DMS53 treated with DMSO at 0.1 percent for 48 hours (cell line): Measurements from ENCODE around the gene SHC4.
"Not testable (repeated sequence)": the region's sequence is repeated elsewhere in the genome, so short reads cannot be mapped to it uniquely, and the experiment has no call there.

Experiments used
- DNase-seq: peaks from one replicate; lab custom pipeline; 2025; ENCODE audit not compliant: unreplicated experiment; lab: John Stamatoyannopoulos, UW

Gene SHC4

DNA sequence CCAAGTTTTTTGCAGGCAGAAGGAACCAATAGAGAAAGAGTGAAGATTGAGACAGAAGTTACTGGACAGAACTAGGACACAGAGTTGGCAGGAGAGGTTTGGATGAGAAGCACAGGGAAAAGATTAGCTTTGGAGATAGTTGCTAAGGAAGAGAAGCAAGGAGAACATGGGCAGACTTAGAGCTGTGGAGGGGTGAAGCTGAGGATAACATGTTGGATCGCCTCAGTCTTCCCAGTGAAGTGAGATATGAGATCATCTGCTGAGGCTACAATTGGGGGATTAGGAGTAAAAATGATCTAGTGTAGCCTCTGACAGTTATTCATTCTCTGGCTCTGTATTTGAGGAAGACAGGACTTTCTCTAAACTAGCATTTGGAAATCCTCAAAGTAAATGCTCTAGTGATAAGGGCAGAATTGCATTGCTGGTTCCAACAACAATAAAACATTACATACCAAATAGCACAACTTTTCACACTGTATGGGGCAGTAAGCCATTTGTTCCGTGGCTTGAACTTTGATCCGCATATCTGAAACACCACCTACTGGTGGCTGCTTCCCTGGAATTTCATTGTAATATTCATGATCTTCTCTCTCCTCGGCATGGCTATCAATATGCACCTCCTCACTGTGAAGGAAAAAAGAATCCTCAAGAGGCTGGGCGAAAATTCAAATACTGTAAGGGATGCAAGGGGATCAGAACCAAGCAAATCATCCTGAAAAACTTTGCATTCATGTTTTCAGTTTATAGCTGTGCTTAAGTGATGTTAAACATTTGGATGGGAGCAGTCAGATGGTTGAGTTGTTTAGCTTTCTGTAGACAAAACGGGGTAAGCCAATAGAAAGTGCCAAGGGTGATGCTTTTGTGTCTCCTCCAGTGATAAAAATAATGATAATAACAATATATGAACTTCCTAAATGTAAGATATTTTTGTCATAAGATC, 107.9 kb downstream of the SHC4 start:
- peak; percentile 13 for DNase-seq

GRCh38 chr15:48854434-48854833, 109.3 kb downstream of the SHC4 start:
- DNase-seq = not testable (repeated sequence)

DNA sequence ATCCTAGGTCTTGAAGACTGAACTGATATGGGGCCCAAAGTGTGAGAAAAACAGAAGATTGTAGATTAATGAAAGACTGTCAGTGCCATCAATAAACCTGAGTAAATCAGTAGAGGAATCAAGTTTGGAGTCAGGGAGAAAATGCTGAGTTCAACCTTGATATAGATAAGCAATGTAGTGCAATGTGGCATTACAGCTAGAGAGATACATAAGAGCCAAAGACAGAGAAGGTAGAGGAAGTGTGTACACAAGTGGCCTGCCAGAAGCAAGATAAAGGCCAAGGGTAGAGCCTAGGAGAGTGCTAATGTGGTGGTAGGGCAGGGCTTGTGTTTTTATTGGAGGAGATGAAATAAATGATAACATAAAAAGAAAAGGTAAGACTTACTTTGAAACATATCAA, 111.8 kb downstream of the SHC4 start:
- no peak for DNase-seq

DNA sequence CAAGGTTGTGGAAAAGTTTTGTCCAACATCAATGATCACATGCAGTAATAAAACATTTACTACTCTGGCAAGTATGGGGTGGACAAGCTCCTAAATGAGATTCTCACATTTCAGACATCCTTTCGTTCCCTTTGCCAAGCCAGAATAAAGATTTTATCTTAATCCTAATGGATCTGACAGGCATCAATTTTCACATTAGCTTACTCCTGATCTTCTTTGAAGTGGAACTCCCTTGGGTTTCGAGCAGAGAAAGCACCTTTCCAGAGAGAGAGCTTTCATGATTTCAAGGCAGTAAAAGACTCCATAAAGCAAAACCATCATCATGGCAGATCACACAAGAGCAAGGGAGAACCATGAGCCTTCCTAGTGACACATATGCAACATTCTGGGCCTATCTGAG, 113.1 kb downstream of the SHC4 start:
- DNase-seq = no peak

- no peak for DNase-seq
Observed at GRCh38 chr15:48845123-48845522, 118.6 kb downstream of the SHC4 start.

DNA sequence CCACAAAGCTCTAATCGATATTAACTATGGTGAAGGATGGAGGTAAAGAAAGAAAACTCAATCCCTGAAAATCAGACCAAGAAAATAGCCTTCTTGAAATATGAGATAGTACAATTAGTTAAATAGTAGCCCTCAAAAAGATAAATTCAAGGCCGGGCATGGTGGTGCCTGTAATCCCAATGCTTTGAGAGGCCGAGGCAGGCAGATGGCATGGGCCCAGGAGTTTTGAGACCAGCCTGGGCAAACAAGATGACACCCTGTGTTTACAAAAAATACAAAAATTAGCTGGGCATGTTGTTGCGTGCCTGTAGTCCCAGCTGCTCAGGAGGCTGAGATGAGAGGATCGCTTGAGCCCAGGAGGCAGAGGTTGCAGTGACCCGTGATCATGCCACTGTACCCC, 121.2 kb downstream of the SHC4 start:
- no peak for DNase-seq

- DNase-seq = no peak
Observed at GRCh38 chr15:48834756-48835155, 129.0 kb downstream of the SHC4 start.

DNA sequence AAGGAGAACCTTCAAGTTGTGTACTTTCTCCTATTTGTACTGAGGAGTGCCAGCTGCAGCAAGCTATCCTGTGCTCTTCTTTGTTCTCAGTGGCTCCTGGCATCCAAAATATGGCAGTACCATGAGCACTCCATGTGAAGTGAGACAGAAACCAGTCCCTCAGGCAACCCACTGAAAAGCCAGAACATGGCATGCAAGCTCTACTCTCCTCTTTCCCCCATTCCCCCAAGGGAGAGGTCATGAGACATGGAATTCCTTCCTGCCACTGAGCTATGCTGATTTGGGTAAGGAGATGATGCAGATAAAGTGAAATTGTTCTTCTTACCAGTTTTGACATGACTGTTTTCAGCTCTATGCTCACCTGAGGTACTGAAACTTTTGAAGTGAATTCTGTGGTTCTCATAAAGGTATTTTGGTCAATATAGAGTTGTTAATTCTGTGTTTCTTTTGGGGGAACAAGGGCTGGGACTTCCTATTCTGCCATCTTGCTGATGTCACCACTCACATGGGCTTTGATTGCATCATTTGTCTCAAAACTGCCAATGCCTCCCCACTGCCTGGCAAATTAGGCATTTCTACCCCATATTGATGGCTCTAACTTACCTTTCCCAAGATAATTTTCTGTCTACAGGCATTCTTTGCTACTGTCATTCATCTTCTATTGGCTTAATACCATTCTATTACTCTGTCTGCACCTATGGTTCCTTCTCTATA, 130.0 kb downstream of the SHC4 start:
- DNase-seq = no peak

DNA sequence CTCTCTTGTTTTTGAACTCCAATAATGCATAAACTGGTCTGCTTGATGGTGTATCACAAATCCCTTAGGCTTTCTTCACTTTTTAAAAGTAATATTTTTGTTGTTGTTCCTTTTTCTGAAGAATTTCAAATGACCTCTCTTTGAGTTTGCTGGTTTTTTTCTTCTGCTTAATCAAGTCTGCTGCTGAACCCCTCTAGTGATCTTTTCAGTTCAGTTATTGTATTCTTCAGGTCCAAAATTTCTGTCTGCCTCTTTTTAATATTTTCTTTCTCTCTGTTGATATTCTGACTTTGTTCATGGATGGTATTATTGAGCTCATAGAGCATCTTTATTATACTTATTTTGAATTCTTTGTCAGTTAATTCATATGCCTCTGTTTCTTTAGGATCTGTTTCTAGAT, 131.1 kb downstream of the SHC4 start:
- DNase-seq = no peak

DNA sequence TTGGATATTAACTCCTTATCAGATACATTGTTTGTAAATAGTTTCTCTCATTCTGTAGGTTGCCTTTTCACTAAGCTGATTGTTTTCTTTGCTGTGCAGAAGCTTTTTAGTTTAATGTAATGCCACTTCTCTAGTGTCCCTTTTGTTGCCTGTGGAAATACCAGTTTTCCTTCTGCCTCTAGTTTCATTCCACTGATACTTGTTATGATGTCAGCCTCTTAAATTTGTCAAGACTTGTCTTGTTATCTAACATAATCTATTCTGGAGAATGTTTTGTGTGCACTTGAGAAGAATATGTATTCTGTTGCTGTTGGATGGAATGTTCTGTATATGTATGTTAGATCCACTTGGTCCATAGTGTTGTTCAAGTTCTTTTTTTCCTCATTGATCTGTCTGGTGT, 134.8 kb downstream of the SHC4 start:
- no peak for DNase-seq

- no peak for DNase-seq
Observed at GRCh38 chr15:48828471-48828870, 135.2 kb downstream of the SHC4 start.

GRCh38 chr15:48825075-48825474, 138.6 kb downstream of the SHC4 start:
- DNase-seq = no peak

DNA sequence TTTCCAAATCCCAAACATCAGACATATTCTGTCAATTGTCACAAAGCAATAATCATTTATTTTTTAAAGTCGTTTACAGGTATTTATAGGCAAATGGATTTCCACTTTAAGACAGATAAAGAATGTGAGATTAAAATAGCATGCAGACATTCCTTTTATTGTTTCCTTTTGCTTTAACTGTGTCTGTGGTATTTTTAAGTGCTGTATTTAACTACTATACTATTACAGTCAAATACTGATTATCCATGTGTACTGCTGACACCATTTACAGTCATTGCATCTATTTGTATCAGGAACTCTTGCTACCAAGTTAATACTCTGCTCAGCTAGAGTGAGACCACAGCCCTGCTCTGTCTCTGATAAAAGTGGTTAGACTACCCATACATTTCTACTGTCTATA, 140.0 kb downstream of the SHC4 start:
- no peak for DNase-seq

- no peak for DNase-seq
Observed at GRCh38 chr15:48823237-48823636, 140.5 kb downstream of the SHC4 start.

DNA sequence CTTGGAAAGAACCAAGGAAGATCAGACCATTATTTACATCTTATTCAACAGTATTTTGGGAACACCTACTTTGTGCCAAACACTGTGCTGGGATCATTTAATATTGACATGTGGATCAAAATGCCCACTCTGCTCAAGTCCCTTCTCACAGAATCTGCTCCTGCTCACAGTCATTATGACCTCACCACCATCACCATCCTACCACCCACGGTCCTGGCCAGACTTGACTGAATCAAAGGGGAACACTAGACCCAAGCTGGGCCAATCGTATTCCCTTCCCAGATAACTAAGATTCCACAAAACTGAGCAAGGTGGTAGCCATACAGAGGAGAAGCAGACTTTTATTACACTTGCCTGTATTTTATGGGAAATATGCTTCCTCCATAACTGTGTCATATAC, 149.4 kb downstream of the SHC4 start:
- DNase-seq = no peak

DNA sequence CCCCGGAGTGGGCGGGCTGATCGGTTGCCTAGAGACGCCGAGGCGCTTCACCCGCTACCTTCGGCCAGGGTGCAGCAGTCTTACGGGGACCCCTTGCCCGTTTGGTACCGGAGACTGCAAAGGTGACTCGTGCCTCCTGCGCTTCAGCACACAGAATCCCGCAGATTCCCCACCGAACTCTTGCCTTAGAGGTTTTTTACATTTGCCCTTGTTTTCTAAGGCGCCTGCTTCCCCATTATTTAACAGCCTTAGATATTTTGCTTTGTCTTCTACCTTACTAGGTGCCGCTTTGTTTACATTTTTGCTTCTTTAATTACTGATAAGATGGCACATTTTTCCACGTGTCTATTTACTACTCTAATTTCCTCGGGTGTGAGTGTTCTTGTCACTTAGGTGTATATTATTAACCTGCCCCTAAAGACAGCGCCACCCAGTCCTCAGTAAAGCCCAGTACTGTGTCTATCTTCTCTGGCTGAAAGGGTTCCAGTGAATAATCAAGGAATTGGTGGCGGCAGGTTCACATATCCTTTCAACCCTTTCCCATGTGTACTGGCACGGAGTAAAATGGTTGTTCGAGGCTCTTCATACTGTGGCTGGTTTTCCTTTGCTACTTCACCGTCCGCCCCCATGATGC, 152.3 kb downstream of the SHC4 start:
- no peak for DNase-seq

DNA sequence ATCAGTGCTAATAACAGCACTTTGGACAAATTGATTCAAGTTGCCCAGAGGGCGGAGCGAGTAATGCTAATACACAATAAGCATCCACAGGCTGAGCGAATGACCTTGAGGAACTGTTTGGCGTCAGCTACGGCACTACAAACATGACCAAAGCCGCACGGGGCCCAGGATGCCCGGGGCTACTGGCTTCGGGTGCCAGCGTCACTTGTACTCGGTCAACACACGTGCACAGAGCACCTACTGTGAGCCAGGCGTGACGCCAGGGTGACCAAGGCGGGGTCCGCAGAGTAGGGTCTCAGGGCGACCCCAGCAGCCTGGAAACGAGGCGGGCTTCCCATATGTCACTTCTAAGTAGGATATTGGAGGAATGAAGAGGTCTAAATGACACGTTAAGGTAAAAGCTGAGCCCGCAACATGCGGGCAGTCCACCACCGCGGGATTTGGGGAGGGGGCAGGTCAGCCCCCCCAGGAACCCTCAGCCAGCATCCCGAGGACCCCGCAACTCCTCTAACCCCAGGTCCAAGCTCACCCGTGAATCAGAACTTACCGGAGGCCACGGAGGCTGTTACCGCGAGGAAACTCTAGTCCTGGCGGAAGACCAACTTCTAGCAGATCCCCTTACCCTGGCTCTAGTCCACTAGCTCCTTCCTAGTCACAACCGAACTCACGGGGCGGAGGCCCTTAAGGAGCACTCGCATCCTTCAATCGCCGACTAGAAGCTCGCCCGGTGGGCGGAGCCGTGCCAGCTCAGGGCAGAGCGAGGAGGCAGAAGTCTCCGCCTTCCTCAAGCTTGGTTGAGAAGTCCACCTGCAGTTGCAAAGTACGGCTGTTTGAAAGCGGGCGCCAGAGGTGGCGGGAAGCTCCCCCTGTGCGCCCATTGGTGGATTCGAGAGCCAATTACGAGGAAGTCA, 153.1 kb downstream of the SHC4 start, which contains the start of gene CEP152:
Gene CEP152 (minus strand): TSS at position 656 of the 911 bp plus-strand sequence. CDS start 5,420 bp downstream, outside the sequence.
- peak; percentile 95 for DNase-seq

DNA sequence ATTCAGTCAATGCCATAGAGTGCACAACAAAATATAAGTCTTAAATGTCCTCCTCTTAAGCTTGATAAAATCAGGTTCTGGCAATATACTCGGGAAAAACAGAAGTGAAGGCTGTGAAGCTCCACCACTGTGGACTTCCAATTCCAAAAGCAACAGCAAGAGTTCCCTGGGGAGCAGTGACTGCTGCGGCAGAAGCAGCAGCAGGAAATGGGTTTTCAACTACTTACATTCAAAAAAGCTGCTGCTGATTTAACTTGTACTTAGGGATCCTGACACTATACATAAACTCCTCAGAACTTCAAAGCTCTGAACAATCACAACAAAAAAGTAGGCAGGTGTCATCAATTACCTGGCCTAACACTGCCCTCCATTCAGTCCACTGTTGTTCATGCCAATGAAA, 157.6 kb downstream of the SHC4 start:
- no peak for DNase-seq

DNA sequence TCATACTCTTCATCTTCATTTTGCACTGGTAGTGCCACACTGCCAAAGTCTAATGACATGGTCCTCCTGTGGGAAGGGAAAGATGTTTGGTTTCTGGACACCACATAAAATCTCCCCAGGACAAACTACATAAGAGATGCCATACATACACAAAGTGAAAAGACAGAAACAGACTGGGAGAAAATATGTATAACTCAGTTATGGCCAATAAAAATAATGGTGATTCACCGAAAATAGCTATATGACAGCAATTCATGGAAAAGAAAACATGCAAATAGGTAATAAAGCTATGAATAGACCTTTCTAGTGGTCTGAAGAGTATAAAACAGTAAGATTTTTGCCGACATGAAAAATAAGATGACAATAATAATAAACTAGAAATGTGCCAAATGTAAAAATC, 158.1 kb downstream of the SHC4 start:
- DNase-seq = no peak

DNA sequence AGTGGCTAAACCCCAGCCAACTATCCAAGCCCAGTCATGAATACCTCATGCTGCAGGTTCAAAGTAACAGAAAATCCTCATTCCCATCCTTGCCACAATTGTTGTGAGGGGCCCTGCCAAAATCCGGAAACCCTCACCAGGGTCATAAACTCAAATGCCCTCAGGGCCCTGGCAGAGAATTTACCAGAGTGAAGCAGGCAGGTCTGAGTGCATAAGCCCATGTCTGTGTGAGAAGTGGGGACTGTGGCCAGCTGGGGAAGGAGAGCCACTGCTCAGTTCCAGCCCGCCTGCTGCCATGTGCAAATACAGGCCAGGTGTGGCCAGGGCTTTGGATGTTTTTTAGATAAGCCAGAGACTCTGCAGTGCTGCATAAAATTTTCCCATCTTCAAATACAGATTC, 159.8 kb downstream of the SHC4 start:
- no peak for DNase-seq

DNA sequence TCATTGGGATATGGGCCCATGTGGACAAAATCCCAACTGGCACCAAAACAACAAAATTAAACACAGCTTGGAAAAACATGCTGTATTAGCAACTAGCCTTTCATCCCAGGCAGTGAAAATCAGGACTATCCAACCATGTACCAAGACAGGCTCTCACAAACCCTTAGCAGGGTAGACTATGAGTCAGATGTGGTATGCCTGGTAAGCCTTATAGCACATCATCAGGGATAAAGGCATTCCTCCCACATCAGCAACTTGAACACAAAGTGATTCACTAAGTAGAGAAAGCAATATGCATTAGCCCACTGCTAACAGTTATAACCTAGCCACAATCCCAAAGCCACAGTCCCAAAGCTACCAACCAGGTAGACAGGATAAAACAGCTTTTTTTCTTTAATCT, 160.9 kb downstream of the SHC4 start:
- no peak for DNase-seq
